A549 (cell line): ENCODE measurements around the gene UBE2N. TPM values are rescaled to one million over a fixed set of nuclear protein-coding genes. Genes with fewer than 3 reads are reported as not detected.
A peak's percentile ranks its signal among the peaks of the same experiment; 100 is the strongest.

ENCODE experiments used
- ATAC-seq, 2 experiments: fragments of 200-7000 bp in 1 of 2; fragments of >200 bp in 1 of 2; cut with Nextera tagmentation in 1 of 2; cut with Tn5 transposase in 1 of 2; 3 replicates each; pipeline versions ENCODE4 v1.8.0 to v1.9.1; 2018 to 2020; ENCODE audit warnings: mild to moderate bottlenecking in 1 of 2, moderate library complexity in 1 of 2
- CTCF ChIA-PET: fragments of 300-600 bp; sonication (Branson Sonifier 250); formaldehyde crosslinking; extraction: SDS; loops from one replicate; lab custom pipeline; 2021; ENCODE audit warnings: antibody characterized with exemption, inconsistent platforms; lab: Yijun Ruan, JAX
- POLR2A ChIA-PET: fragments of 350-600 bp; formaldehyde crosslinking; extraction: SDS; loops from one replicate; lab custom pipeline; 2021; ENCODE audit warnings: antibody characterized with exemption, inconsistent platforms; lab: Yijun Ruan, JAX
- DNase-seq, 2 experiments: peaks; one replicate each; pipeline versions ENCODE4 v3.0.0 to v3.0.0-alpha.2; 2011 to 2016; ENCODE audit warnings: low read depth in 1 of 2, low spot score in 1 of 2
- FAIRE-seq: peaks from 2 replicates; lab custom pipeline; 2011; peaks lifted over from hg19 to GRCh38; lab: Jason Lieb, UNC
- H3K27ac ChIP-seq, 2 experiments: fragments of >200 bp; sonication (Bioruptor Twin); formaldehyde crosslinking; 3 replicates each; pipeline ENCODE4 v1.5.1; 2016 to 2017
- H3K4me1 ChIP-seq: fragments of >200 bp; sonication (Bioruptor Twin); formaldehyde crosslinking; 3 replicates; pipeline ENCODE4 v1.6.1; 2016
- H3K4me2 ChIP-seq: fragments of >200 bp; sonication (Bioruptor Twin); formaldehyde crosslinking; 3 replicates; pipeline ENCODE4 v1.6.1; 2016
- H3K4me3 ChIP-seq: fragments of >200 bp; sonication (Bioruptor Twin); formaldehyde crosslinking; 3 replicates; pipeline ENCODE4 v1.5.1; 2016
- H3K9me3 ChIP-seq: fragments of >200 bp; sonication (Bioruptor Twin); formaldehyde crosslinking; 3 replicates; pipeline ENCODE4 v1.6.1; 2016
- CTCF ChIP-seq: fragments of >200 bp; sonication (Bioruptor Twin); formaldehyde crosslinking; IDR thresholded peaks from 3 replicates; pipeline ENCODE4 v1.5.1; 2016
- E2F6 ChIP-seq: IDR thresholded peaks from 2 replicates; pipeline ENCODE4 v1.6.1; 2012; ENCODE audit warnings: low read depth, borderline replicate concordance
- EHF ChIP-seq: fragments of 250-450 bp; sonication (Bioruptor Pico); IDR thresholded peaks from 2 replicates; pipeline ENCODE4 v1.5.0; 2020; ENCODE audit warnings: mild to moderate bottlenecking
- ESRRA ChIP-seq: fragments of 150-350 bp; IDR thresholded peaks from 2 replicates; pipeline ENCODE4 v1.6.1; 2014; ENCODE audit warnings: mild to moderate bottlenecking, low read length, borderline replicate concordance
- FOXS1 ChIP-seq: fragments of 250-450 bp; sonication (Bioruptor Pico); IDR thresholded peaks from 2 replicates; pipeline ENCODE4 v1.5.0; 2020; ENCODE audit warnings: mild to moderate bottlenecking, moderate library complexity
- GATA3 ChIP-seq: IDR thresholded peaks from 2 replicates; pipeline ENCODE4 v1.6.1; 2012; ENCODE audit warnings: borderline replicate concordance
- HEYL ChIP-seq: fragments of 250-450 bp; sonication (Bioruptor Pico); IDR thresholded peaks from 2 replicates; pipeline ENCODE4 v1.8.0; 2021; ENCODE audit warnings: mild to moderate bottlenecking, moderate library complexity
- HOXB5 ChIP-seq: fragments of 250-450 bp; sonication (Bioruptor Pico); IDR thresholded peaks from 2 replicates; pipeline ENCODE4 v1.5.0; 2020; ENCODE audit warnings: mild to moderate bottlenecking, moderate library complexity
- JUN ChIP-seq, 2 experiments: fragments of >200 bp; sonication (Bioruptor Twin); formaldehyde crosslinking; IDR thresholded peaks; 2 replicates in 1 of 2; 3 replicates in 1 of 2; pipeline ENCODE4 v1.6.1; 2016 to 2017
- JUNB ChIP-seq: fragments of >200 bp; sonication (Bioruptor Twin); formaldehyde crosslinking; IDR thresholded peaks from 2 replicates; pipeline ENCODE4 v1.6.1; 2016
- KDM5A ChIP-seq: fragments of 200-600 bp; sonication (generic); IDR thresholded peaks from 2 replicates; pipeline ENCODE4 v1.6.1; 2016; ENCODE audit warnings: antibody characterized with exemption, mild to moderate bottlenecking
- MAZ ChIP-seq: fragments of 150-350 bp; IDR thresholded peaks from 2 replicates; pipeline ENCODE4 v1.6.1; 2014; ENCODE audit warnings: antibody characterized with exemption, low read depth, low read length, borderline replicate concordance
- NFE2L2 ChIP-seq: fragments of 150-350 bp; conservative IDR thresholded peaks from 2 replicates; pipeline ENCODE4 v1.6.1; 2014; ENCODE audit warnings: low read length
- NPAS2 ChIP-seq: fragments of 250-450 bp; sonication (Bioruptor Pico); IDR thresholded peaks from 2 replicates; pipeline ENCODE4 v1.8.0; 2022; ENCODE audit warnings: mild to moderate bottlenecking, moderate library complexity, borderline replicate concordance
- RAD21 ChIP-seq, 2 experiments: fragments of >200 bp in 1 of 2; sonication (Bioruptor Twin) in 1 of 2; formaldehyde crosslinking in 1 of 2; IDR thresholded peaks in 1 of 2; conservative IDR thresholded peaks in 1 of 2; 2 replicates in 1 of 2; 3 replicates in 1 of 2; pipeline ENCODE4 v1.6.1; 2012 to 2018; ENCODE audit warnings: inconsistent platforms in 1 of 2
- RCOR1 ChIP-seq: fragments of 150-350 bp; IDR thresholded peaks from 2 replicates; pipeline ENCODE4 v1.6.1; 2014; ENCODE audit warnings: antibody characterized with exemption, low read length, low read depth
- RFX5 ChIP-seq: fragments of 450-650 bp; IDR thresholded peaks from 2 replicates; pipeline ENCODE4 v1.7.1; 2014; ENCODE audit warnings: antibody characterized with exemption, mild to moderate bottlenecking, moderate library complexity
- RNF2 ChIP-seq: fragments of 200-600 bp; sonication (generic); IDR thresholded peaks from 2 replicates; pipeline ENCODE4 v1.6.1; 2016; ENCODE audit warnings: low read depth, mild to moderate bottlenecking, antibody characterized with exemption, moderate library complexity, borderline replicate concordance
- SMC3 ChIP-seq: fragments of >200 bp; sonication (Bioruptor Twin); formaldehyde crosslinking; IDR thresholded peaks from 3 replicates; pipeline ENCODE4 v1.6.1; 2018; ENCODE audit warnings: inconsistent platforms
- ZNF302 ChIP-seq: fragments of 250-450 bp; sonication (Bioruptor Pico); IDR thresholded peaks from 2 replicates; pipeline ENCODE4 v1.9.0; 2021; ENCODE audit warnings: inconsistent platforms, mild to moderate bottlenecking, moderate library complexity
- WGBS: methylation state at CpG from one replicate; pipeline ENCODE4 v1.1.6; 2017; ENCODE audit errors: missing lambda C conversion rate; 5-methylcytosine and 5-hydroxymethylcytosine counted together
- polyA plus RNA-seq, 4 experiments: library from polyadenylated mRNA; depleted of rRNA in 3 of 4; stranded (reverse); fragments of >200 nt; fragmentation: RNase III in 1 of 4; extraction: RNeasy Plus Mini Kit Qiagen cat#74134 plus additional on column Dnase treatment in 1 of 4; gene quantifications; 2 replicates in 3 of 4; 3 replicates in 1 of 4; pipeline ENCODE4 v1.2.3, GENCODE V29; 2011 to 2017

The UBE2N gene
- polyA plus RNA-seq, 2 of the 4 experiments (the other 2 are of a cell fraction): 160 to 168 TPM

GRCh38 chr12:93408813-93409212, 32.9 kb downstream of the UBE2N start (continued):
- TF ChIP-seq JUNB: no peak
- no peak for TF ChIP-seq FOXS1
- no peak for TF ChIP-seq NFE2L2
- TF ChIP-seq MAZ: no peak
- no peak for TF ChIP-seq SMC3
- TF ChIP-seq HEYL (CRISPR knock-in tag): no peak
- TF ChIP-seq ZNF302 (CRISPR knock-in tag): no peak
- no peak for TF ChIP-seq KDM5A
- TF ChIP-seq NPAS2 (CRISPR knock-in tag): no peak

- H3K4me3 ChIP-seq: no peak overlapping the region
- no peaks in the 10 kb centered on the region for H3K9me3 ChIP-seq
- POLR2A ChIA-PET: no interaction called here
- CTCF ChIA-PET: interaction anchor here (1.2 to 3.4 kb wide), 2 partner anchors 11 to 12 kb away, joined by 3 to 15 read pairs; no protein-coding TSS in a partner anchor
- TF ChIP-seq EHF (CRISPR knock-in tag) (no peak), RNF2 (no peak), GATA3 (no peak), MAZ (no peak), CTCF (no peak), RFX5 (no peak), RAD21 (conservative IDR thresholded peaks at IDR 0.05 in 1 of 2, IDR thresholded peaks at IDR 0.05 in 1 of 2) (no peak), HOXB5 (CRISPR knock-in tag) (no peak), ESRRA (no peak), HEYL (CRISPR knock-in tag) (no peak), E2F6 (no peak)
- no peak overlapping the region for H3K27ac ChIP-seq
- no peak overlapping the region for H3K4me2 ChIP-seq
- H3K4me1 ChIP-seq: no peaks in the 10 kb centered on the region
- WGBS: 88% methylated on average over 2 of the region's 2 CpGs
- FAIRE-seq (no peak), DNase-seq (no peak), ATAC-seq (no peak)
Measured at GRCh38 chr12:93407963-93408283, 33.8 kb downstream of the UBE2N start.

GRCh38 chr12:93407054-93407962, 34.4 kb downstream of the UBE2N start:
- WGBS: 92% methylated on average over 6 of the region's 6 CpGs
- FAIRE-seq: no peak
- no peak for DNase-seq
- no peak overlapping the region for H3K4me2 ChIP-seq
- H3K4me3 ChIP-seq: no peak overlapping the region
- 0 out of 6 replicates have a peak, but pooled peaks of 1 of the 2 experiments have one; percentile 16 for ATAC-seq
- no peaks in the 10 kb centered on the region for H3K9me3 ChIP-seq
- no peak overlapping the region for H3K27ac ChIP-seq
- ChIA-PET CTCF (interaction anchor here (1.2 to 3.4 kb wide), 3 partner anchors 10 to 13 kb away, joined by 3 to 15 read pairs (median 8); no protein-coding TSS in a partner anchor), POLR2A (no interaction called here)
- TF ChIP-seq JUN (IDR thresholded peaks at IDR 0.05): no peak
- no peak for TF ChIP-seq RCOR1
- no peaks in the 10 kb centered on the region for H3K4me1 ChIP-seq
